K562 (cell line): ENCODE measurements around the gene LEO1. TPM values are rescaled to one million over a fixed set of nuclear protein-coding genes. Genes with fewer than 3 reads are reported as not detected.
A peak's percentile ranks its signal among the peaks of the same experiment; 100 is the strongest.

Experiments
- HLTF ChIP-seq: fragments of 450-650 bp; IDR thresholded peaks from 2 replicates; pipeline ENCODE4 v1.6.1; 2016
- KAT2B ChIP-seq: IDR thresholded peaks from one replicate; pipeline ENCODE4 v1.6.1; 2012; ENCODE audit warnings: low read depth, mild to moderate bottlenecking, control low read depth, inconsistent platforms, low read length, moderate library complexity
- NR1H2 ChIP-seq: sonication (generic); formaldehyde crosslinking; IDR thresholded peaks from 2 replicates; pipeline ENCODE4 v1.4.0; 2020; ENCODE audit warnings: mild to moderate bottlenecking, missing genetic modification reagents
- SMAD1 ChIP-seq: fragments of 150-350 bp; IDR thresholded peaks from 2 replicates; pipeline ENCODE4 v1.6.1; 2014; ENCODE audit warnings: low read length, low read depth; ENCODE audit not compliant: partially characterized antibody
- SUPT5H ChIP-seq: fragments of 450-650 bp; IDR thresholded peaks from 2 replicates; pipeline ENCODE4 v1.6.1; 2016
- TRIM28 ChIP-seq: fragments of 450-650 bp; IDR thresholded peaks from 2 replicates; pipeline ENCODE4 v1.6.1; 2017
- XRCC5 ChIP-seq: fragments of 200-400 bp; formaldehyde crosslinking; IDR thresholded peaks from 2 replicates; pipeline ENCODE4 v1.6.1; 2017; ENCODE audit warnings: low read depth, mild to moderate bottlenecking, low read length
- ZBED1 ChIP-seq: IDR thresholded peaks from 2 replicates; pipeline ENCODE4 v1.6.1; 2014
- ZBTB7A ChIP-seq: IDR thresholded peaks from 2 replicates; pipeline ENCODE4 v1.6.1; 2011; ENCODE audit warnings: low read depth, mild to moderate bottlenecking, low read length, moderate library complexity, borderline replicate concordance; ENCODE audit not compliant: control insufficient read depth
- ZNF24 ChIP-seq: fragments of 450-650 bp; IDR thresholded peaks from 2 replicates; pipeline ENCODE4 v1.6.1; 2016
- ZNF780A ChIP-seq: fragments of 250-450 bp; sonication (Bioruptor Pico); IDR thresholded peaks from 2 replicates; pipeline ENCODE4 v1.5.0; 2021; ENCODE audit warnings: mild to moderate bottlenecking
- polyA plus RNA-seq, 8 experiments: library from polyadenylated mRNA; depleted of rRNA in 4 of 8; stranded (reverse) in 5 of 8; unstranded in 3 of 8; fragments of >200 nt; fragmentation: Nextera tagmentation in 2 of 8; fragmentation: Illumina TruSeq in 1 of 8; extraction: Ambion mirVana in 2 of 8; extraction: Trizol in 1 of 8; gene quantifications; 2 replicates each; pipeline versions ENCODE4 v1.2.1 to v1.2.3, GENCODE V29; 2011 to 2014; ENCODE audit warnings: inconsistent platforms in 1 of 8, missing spikeins in 1 of 8
- total RNA-seq, 7 experiments: library from RNA; depleted of rRNA in 6 of 7; stranded (reverse); fragments of >200 nt in 6 of 7; fragmentation: Illumina TruSeq in 2 of 7; extraction: Trizol in 2 of 7; gene quantifications; 2 replicates each; pipeline versions ENCODE4 v1.2.1 to v1.2.3, GENCODE V29; 2011 to 2021; ENCODE audit warnings: low replicate concordance in 1 of 7
- TF ChIP-seq, protein P1 (sequence below): fragments of 200-800 bp; sonication (Bioruptor generic); IDR thresholded peaks from 2 replicates; pipeline ENCODE4 v1.6.1; 2017; ENCODE audit warnings: missing genetic modification characterization, missing compliant biosample characterization
- TF ChIP-seq, protein P2 (sequence below), 3 experiments: IDR thresholded peaks in 2 of 3; conservative IDR thresholded peaks in 1 of 3; 2 replicates each; pipeline ENCODE4 v1.5.1; 2011 to 2012; ENCODE audit warnings: low read length in 3 of 3, mild to moderate bottlenecking in 3 of 3, control low read depth in 2 of 3, improper control_type of control experiment in 1 of 3, inconsistent platforms in 1 of 3, low read depth in 1 of 3, mixed read lengths in 1 of 3, moderate library complexity in 1 of 3; ENCODE audit not compliant: insufficient read depth in 2 of 3
- TF ChIP-seq, protein P3 (sequence below): fragments of 250-450 bp; sonication (Bioruptor Pico); IDR thresholded peaks from 2 replicates; pipeline ENCODE4 v1.4.0; 2020; ENCODE audit warnings: mild to moderate bottlenecking, moderate library complexity, borderline replicate concordance
- TF ChIP-seq, protein P4 (sequence below): sonication (generic); IDR thresholded peaks from 2 replicates; pipeline ENCODE4 v1.6.1; 2016
- TF ChIP-seq, protein P5 (sequence below): IDR thresholded peaks from 2 replicates; pipeline ENCODE4 v1.6.1; 2014; ENCODE audit warnings: antibody characterized with exemption
- TF ChIP-seq, protein P6 (sequence below): fragments of 450-650 bp; IDR thresholded peaks from 2 replicates; pipeline ENCODE4 v1.6.1; 2016; ENCODE audit warnings: borderline replicate concordance

LEO1 gene
- total and polyA plus RNA-seq, 9 of the 15 experiments (the other 6 are each of a cell fraction or from before 2014, with no cell fraction given): 8.4 to 48.3 (median 37.9) TPM

DNA sequence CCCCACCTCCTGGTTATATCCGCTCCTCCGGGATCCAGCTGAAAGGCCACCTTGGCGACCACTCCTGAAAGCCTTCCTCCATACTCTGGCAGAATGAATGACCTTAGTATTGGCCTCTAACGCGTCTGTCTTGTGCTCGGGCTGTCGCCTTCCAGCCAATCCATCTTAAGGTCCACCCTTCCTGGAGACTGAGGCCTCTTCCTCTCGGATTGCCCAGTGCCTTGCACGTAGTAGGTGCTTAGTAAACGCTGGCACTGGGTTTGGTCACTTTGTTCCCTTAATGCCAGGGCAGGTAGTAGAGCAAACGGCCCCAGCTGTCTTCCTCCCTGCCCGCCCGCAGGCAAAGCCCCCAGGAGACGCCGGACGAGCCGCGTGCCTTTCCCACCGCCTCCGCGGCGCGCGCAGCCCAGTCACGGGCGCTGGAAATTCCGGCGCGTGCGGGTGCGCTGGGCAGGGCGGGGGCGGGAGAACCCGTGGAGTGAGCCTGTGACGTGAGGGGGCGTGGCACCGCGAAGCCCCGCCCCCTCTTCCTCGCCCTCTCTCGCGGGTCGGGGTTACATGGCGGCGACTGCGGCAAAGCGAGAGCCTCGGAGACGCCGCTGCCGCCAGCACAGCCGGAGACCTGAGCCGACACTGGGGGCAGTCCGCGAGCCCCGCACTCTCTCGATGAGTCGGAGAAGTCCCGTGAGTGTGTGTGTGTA, 47.3 kb upstream of the LEO1 start, which contains the start of gene MAPK6 (continued):
- TF ChIP-seq, protein P1, sequence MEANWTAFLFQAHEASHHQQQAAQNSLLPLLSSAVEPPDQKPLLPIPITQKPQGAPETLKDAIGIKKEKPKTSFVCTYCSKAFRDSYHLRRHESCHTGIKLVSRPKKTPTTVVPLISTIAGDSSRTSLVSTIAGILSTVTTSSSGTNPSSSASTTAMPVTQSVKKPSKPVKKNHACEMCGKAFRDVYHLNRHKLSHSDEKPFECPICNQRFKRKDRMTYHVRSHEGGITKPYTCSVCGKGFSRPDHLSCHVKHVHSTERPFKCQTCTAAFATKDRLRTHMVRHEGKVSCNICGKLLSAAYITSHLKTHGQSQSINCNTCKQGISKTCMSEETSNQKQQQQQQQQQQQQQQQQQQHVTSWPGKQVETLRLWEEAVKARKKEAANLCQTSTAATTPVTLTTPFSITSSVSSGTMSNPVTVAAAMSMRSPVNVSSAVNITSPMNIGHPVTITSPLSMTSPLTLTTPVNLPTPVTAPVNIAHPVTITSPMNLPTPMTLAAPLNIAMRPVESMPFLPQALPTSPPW (CRISPR knock-in tag): peak; percentile 77
- TF ChIP-seq, protein P2, sequence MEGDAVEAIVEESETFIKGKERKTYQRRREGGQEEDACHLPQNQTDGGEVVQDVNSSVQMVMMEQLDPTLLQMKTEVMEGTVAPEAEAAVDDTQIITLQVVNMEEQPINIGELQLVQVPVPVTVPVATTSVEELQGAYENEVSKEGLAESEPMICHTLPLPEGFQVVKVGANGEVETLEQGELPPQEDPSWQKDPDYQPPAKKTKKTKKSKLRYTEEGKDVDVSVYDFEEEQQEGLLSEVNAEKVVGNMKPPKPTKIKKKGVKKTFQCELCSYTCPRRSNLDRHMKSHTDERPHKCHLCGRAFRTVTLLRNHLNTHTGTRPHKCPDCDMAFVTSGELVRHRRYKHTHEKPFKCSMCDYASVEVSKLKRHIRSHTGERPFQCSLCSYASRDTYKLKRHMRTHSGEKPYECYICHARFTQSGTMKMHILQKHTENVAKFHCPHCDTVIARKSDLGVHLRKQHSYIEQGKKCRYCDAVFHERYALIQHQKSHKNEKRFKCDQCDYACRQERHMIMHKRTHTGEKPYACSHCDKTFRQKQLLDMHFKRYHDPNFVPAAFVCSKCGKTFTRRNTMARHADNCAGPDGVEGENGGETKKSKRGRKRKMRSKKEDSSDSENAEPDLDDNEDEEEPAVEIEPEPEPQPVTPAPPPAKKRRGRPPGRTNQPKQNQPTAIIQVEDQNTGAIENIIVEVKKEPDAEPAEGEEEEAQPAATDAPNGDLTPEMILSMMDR (IDR thresholded peaks at IDR 0.05 in 2 of 3, conservative IDR thresholded peaks at IDR 0.05 in 1 of 3; ENCODE audit: insufficient read depth in 2 of 3, low read depth in 1 of 3, low read length in 3 of 3): 0 out of 6 replicates have a peak, but pooled peaks of 1 of the 3 experiments have one; percentile 1
- peak; percentile 86 for TF ChIP-seq SUPT5H
- peak; percentile 61 for TF ChIP-seq SMAD1
- no peak for TF ChIP-seq ZNF780A (CRISPR knock-in tag)
- TF ChIP-seq HLTF: peak; percentile 74; the same call in 1 of the 2 replicates
- TF ChIP-seq ZBTB7A: peak; percentile 29; the same call in 1 of the 2 replicates
- TF ChIP-seq, protein P3, sequence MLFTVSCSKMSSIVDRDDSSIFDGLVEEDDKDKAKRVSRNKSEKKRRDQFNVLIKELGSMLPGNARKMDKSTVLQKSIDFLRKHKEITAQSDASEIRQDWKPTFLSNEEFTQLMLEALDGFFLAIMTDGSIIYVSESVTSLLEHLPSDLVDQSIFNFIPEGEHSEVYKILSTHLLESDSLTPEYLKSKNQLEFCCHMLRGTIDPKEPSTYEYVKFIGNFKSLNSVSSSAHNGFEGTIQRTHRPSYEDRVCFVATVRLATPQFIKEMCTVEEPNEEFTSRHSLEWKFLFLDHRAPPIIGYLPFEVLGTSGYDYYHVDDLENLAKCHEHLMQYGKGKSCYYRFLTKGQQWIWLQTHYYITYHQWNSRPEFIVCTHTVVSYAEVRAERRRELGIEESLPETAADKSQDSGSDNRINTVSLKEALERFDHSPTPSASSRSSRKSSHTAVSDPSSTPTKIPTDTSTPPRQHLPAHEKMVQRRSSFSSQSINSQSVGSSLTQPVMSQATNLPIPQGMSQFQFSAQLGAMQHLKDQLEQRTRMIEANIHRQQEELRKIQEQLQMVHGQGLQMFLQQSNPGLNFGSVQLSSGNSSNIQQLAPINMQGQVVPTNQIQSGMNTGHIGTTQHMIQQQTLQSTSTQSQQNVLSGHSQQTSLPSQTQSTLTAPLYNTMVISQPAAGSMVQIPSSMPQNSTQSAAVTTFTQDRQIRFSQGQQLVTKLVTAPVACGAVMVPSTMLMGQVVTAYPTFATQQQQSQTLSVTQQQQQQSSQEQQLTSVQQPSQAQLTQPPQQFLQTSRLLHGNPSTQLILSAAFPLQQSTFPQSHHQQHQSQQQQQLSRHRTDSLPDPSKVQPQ (CRISPR knock-in tag): peak; percentile 53; the same call in 1 of the 2 replicates
- TF ChIP-seq ZBED1: peak; percentile 74; the same call in 1 of the 2 replicates
- TF ChIP-seq KAT2B: no peak
- TF ChIP-seq, protein P4, sequence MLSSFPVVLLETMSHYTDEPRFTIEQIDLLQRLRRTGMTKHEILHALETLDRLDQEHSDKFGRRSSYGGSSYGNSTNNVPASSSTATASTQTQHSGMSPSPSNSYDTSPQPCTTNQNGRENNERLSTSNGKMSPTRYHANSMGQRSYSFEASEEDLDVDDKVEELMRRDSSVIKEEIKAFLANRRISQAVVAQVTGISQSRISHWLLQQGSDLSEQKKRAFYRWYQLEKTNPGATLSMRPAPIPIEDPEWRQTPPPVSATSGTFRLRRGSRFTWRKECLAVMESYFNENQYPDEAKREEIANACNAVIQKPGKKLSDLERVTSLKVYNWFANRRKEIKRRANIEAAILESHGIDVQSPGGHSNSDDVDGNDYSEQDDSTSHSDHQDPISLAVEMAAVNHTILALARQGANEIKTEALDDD: no peak
- TF ChIP-seq TRIM28: peak; percentile 70; the same call in 1 of the 2 replicates
- TF ChIP-seq, protein P5, sequence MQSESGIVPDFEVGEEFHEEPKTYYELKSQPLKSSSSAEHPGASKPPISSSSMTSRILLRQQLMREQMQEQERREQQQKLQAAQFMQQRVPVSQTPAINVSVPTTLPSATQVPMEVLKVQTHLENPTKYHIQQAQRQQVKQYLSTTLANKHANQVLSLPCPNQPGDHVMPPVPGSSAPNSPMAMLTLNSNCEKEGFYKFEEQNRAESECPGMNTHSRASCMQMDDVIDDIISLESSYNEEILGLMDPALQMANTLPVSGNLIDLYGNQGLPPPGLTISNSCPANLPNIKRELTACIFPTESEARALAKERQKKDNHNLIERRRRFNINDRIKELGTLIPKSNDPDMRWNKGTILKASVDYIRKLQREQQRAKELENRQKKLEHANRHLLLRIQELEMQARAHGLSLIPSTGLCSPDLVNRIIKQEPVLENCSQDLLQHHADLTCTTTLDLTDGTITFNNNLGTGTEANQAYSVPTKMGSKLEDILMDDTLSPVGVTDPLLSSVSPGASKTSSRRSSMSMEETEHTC: peak; percentile 77
- no peak for TF ChIP-seq ZNF24
- 0 out of 2 replicates have a peak, but pooled peaks have one; percentile 32 for TF ChIP-seq XRCC5
- TF ChIP-seq, protein P6, sequence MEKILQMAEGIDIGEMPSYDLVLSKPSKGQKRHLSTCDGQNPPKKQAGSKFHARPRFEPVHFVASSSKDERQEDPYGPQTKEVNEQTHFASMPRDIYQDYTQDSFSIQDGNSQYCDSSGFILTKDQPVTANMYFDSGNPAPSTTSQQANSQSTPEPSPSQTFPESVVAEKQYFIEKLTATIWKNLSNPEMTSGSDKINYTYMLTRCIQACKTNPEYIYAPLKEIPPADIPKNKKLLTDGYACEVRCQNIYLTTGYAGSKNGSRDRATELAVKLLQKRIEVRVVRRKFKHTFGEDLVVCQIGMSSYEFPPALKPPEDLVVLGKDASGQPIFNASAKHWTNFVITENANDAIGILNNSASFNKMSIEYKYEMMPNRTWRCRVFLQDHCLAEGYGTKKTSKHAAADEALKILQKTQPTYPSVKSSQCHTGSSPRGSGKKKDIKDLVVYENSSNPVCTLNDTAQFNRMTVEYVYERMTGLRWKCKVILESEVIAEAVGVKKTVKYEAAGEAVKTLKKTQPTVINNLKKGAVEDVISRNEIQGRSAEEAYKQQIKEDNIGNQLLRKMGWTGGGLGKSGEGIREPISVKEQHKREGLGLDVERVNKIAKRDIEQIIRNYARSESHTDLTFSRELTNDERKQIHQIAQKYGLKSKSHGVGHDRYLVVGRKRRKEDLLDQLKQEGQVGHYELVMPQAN: peak; percentile 79; the same call in 1 of the 2 replicates
- 0 out of 2 replicates have a peak, but pooled peaks have one; percentile 93 for TF ChIP-seq NR1H2 (CRISPR knock-in tag)
